Activated CD4-positive, alpha-beta T cell treated with anti-CD3 and anti-CD28 coated beads, Interleukin-2, Interleukin-6, amounts not matched to agents 100 ng/mL and 50 ng/mL, durations not matched to agents 16 hours and 8 hours (primary cell): ENCODE data around the gene ROR2.

Experiments used
- DNase-seq: peaks from one replicate; pipeline ENCODE4 v3.0.0-alpha.2; 2020

ROR2 gene

DNA sequence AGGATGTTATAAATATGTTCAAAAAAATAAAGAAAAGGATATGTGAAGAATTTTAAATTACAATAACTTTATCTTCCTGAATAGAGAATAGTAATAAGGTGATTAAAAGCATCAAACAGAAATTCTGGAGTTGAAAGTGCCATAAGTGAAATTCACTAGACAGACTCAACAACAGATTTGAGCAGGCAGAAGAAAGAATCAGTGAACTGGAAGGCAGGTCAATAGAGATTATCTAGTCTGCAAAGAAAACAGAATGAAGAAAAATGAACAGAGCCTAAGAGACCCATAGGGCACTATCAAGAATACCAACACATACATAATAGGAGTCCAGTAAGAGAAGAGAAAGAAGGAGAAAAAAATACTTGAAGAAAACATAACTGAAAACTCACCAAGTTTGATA, 162.1 kb downstream of the ROR2 start:
- no peak for DNase-seq

DNA sequence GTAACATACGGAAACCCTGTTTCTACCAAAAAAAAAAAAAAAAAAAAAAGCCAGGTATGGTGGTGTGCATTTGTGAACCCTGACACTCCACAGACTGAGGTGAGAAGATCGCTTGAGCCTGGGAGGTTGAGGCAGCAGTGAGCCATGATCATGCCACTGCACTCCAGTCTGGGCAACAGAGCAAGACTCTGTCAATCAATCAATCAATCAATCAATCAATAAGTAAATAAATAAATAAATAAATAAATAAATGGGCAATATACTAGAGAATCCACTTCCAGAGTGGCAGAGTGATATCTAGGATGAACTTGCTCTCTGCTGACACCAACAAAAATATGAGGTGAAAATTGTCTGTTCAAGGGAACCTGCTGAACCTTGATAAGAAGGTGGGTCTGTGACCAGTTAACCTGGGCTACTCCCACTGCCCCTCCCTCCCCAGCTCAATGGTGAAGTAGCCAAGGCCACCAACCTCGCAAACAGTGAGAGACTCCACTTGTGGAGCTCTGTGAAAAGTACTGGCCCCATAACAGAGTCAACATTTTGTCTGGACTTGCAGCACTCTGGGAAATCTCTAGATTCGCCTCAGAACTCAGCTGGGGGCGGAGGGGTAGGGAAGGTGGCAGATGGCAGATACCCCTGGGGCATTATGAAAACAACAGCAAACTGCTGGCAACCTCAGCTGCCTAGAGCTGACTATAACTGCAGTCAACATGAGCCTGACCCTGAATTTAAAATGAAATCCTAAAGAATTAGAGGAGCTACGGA, 163.7 kb downstream of the ROR2 start:
- DNase-seq: no peak

DNA sequence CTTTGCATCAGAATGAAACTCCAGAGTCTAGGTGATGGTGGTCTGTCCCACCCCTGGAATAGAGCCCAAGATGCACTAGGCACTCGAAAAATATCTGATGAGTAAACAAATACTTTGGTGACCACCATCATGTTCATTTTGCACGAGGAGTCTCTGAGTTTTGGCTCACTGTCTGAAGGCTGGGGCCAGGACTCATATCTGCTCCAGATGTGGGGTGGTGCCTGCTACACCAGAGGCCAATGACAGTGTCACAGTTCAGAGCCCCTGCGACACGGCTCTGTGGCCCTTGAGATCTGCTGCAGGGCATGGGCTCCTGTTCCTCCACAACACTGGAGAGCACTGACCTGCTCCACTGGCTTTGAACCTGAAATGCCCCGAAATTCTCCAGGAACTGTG, 164.6 kb downstream of the ROR2 start:
- no peak for DNase-seq

DNA sequence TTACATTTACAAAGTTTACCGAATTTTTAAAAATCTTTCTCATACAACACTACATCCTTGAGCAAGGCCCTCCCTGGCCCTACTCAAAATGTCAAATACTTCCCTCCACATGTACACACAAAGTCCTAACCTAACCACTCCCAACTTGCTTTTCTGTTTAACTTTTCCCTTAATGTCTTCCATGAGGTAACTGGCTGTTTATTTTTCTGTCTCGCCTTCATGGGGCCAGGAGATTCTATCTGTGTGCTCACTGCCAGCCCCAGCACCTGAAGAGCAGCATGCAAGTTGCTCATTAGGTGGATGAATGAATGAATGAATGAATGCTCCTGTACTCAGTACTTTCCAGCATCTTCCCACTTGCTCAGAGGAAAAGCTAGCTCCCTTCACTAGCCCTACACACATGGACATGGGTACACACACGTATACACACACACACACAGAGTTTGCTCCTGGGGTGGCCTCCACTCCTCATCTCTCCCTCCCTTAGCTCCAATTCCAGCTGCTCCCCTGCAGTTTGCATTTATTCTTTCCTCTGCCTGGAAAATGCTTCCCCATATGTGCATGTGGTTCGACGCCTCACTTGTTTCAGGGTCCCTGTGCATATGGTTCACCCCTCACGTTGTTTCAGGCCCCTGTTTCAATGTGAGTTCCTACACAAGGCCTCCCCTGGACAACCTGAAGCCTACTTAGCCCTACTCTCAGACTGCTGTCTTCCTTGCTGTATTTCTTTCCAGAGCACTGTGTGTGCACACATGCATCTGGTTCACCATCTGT, 165.2 kb downstream of the ROR2 start:
- DNase-seq: no peak

DNA sequence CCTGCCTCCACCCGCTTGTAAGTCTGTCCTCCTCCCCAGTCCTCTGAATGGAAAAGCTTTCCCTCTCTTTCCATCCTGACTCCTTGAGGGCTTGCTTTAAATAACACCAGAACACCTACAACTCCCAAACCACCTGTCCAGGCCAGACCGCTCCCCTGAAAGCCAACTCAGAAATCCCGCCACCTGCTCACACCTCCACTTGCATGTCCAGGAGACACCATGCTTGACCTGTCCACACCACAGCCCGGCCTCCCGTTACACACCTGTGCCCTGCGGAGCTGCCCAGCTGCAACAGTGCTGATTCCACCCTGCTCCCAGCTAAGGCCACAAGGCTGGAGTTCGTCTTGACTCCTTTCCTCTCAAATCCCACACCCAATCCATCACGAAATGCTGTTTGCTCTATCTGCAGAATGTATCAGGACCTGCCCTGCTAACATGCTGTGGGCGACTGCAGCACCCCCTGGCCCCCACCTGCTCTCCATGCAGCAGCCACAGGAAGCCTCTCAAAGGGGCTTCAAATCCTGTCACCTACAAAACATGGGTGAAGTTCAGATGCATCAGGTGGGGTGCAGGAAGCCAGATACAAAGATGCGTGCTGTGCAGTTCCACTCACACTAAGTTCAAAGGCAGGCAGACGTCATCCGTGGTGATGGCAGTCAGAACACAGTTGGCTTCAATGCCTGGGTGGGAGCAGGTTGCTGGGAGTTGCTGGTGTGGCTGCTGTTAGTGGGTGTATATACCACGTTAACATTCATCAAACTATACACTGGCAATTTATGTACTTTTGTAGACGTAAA, 166.0 kb downstream of the ROR2 start:
- DNase-seq: no peak

DNA sequence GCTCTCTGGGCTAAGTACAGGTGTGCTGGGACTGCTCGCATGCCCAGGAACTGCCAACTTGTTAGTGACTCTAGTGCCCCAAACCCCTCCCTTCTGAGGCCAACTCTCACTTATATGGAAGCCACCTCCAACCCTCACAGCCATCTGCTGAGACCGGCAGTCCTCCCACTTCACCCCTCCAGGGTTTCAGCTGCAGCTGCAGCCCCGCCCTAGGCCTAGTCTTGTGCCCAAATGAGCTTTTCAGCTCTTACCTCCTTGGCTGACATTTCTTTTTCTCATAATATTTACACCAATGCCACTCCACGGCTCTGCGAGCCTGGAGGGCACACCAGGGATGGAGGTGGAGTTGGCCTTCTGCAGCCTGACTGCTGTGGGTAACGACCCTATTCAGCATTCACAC, 166.6 kb downstream of the ROR2 start:
- no peak for DNase-seq

DNA sequence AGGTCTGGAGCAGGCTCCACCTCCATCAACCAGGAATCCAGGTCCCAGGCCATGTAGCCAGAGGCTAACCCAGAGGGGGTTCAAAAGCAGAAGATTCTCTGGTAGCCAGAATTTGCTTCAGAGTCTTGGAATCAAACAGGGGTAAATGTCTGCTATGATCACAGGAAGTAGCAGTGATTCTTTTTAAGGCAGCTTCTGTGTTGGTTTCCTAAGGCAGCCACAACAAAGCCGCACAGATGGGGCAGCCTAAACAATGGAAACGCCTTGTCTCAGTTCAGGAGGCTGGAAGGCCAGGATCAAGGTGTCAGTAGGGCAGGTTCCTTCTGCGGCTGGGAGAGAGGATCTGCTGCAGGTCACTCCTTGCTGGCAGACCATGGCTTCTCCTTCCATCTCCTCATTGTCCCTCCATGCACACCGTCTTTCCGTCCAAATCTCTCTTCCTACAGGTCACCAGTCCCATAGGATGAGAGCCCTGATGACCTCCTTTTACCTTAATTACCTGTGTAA, 167.3 kb downstream of the ROR2 start:
- no peak for DNase-seq

DNA sequence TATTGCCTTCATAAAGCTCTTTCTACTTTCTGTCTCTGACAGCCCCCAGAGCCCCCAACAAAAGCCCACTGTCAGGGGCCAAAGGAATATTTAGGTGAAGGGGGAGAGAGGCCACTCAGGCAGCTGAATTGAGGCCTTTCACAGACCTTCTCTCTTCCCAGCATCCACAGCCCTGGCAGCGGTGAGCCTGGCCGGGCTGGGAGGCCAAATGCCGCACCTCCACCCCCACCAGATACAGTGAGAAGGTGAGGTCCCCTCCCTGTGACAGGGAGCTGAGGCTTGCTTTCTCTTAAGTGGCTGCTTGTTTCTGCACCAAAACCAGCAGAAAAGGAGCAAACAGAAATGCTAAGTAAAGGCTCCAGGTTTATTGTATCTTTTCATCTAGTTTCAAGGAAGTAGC, 168.1 kb downstream of the ROR2 start:
- no peak for DNase-seq

DNA sequence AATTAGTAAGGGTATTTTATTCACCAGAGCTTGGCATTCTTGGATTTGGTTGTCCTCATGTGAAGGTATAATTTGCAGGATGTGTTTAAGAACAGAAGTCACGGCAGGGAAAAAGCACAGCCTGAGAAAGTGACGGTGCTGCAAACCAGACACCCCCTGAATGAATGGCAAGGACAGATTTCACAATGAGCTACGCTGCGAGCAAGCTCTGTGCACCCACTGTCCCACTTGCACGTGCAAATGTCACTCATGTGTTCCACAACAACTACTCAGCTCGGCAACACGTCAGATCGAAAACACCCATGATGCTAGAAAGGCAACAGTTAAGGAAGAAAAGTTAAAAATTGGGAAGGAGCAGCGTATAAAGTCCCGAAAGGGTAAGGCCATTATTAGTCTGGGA, 168.9 kb downstream of the ROR2 start:
- no peak for DNase-seq

DNA sequence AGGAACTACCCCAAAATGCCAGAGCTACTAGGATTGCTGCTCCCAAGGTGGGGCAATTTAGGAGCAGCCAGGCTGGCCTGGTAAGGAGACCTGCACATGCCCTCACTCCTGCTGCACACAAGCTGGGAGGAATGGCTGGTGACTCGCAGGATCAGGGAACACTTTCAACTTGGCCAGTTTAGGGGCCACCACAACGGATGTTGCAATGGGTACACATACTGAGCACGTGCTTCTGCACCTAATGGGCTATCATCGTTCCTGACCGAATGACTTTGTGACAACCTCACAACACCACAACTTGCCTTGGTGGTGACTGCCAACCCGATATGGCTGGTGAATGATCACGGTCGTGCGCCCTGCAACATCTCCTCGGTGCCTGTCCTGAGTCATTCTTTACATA, 172.0 kb downstream of the ROR2 start:
- no peak for DNase-seq

DNA sequence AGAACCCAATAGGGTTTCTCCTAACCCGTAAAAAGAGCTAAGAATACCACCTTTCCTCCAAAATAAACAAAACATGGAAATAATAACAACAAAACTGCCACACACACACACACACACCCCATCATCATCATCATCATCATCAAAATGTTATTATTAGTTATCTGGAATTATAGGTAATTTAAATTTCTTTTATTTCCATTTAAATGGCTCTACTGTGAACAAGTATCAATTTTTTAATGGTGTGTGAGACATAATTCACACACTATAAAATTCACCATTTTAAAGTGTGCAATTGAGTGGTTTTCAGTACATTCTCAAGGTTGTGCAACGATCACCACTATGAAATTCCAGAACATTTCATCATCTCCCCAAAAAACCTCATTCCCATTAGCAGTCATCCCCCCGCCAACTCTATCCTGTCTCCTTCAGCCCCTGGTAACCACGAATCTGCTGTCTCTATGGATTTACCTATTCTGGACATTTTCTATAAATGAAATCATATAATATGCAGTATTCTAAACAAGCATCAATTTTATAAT, 172.7 kb downstream of the ROR2 start:
- no peak for DNase-seq

DNA sequence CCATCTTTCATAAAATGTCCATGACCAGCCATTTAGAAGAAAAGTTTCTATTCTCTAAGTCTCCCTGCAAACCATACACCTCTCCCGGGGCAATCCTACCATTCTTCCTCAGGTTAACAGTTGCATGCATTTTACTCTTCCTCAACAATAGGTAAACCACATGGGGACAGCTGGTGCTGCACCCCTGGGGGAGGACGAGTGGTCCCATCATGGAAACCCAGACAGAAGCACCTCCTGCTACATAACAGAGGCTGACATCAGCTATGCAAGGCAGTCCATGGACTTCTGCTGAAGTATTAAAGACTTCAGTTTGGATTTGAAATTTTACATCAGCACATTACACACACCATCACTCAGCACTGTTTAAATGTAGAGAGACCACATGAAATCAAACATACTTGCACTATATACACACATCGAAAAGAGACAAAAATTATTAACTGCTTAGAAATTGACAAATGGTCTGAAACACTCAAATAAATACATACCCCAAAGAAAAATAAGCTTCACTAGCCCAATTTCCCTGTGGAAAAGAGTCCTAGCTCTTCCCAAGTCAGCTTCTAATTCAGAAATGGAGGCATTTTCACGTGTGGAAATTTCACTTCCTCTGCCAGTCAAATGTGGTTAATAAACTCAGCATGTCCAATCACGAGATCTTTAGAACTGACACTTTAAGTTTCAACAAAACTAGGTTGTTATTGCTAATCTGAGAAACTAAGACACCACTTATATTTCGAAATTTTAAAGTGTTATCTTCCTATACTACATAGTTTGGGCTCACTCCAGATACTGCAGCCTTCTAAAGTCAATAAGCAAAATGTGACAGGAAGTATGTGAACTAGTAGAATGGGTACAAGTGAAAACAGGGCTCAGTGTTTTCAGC, 173.4 kb downstream of the ROR2 start:
- no peak for DNase-seq

DNA sequence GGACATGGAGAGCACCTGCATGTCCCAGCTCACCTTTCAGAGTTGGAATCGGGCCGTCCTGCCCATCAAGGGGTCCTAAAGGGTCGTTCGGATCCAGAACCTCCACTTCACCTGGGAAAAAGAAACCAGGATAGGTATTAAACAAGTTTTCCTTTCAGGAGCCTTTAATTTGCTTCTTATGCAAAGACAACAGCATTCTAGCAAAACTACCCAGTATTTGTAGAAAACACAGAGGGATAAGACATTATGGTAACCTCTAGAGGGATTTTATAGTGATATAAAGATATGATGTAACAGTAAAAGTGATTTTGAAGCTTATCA, 174.4 kb downstream of the ROR2 start:
- no peak for DNase-seq

DNA sequence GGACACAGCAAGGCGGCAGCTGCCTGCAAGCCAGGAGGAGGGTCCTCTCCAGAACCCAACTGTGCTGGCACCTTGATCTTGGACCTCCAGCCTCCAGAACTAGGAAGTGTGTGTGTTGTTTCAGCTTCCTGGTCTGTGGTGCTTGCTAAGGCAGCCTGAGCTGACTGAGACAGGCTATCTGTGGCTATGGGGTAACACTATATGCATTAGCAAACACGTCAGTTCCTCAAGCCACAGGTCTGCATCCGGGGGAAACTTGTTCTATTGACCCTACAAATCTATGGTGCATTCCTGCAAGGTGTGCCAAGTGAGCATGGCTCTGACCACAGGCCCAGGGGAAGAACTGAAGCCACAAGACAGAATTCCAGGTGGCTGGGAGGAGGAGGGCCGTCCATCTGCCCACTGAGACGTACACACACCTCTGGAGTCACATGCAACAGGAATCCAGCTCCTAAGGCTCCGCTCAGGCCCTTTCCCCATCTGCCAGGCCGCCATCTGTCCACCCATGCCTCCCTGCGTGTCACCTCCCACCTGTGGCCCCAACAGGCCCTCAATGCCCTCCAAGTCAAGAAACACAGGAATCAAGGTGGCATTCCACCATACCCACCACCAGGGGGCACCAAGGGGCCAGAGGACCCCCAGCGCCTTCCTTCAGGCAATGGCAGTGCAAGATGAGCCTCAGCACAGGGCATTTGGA, 174.9 kb downstream of the ROR2 start:
- peak; percentile 76 for DNase-seq

DNA sequence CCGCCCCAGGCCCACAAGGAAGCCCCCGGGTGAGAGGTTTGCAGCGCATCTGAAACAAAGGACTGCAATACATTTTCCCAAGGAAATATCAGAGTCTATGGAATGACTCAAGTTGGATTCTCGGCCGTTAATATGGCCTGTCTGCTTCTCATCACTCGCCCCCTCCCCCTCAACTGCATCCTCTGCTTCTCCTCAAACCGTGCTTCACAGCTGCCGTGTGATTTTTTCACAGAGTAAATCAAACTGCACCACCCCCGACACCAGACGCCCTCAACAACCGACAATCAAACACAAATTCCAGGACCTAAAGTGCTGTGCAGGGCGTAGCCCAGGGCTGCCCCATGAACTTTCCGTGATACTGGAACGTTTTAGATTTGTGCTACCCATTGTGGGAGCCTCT, 176.9 kb downstream of the ROR2 start:
- DNase-seq: no peak

DNA sequence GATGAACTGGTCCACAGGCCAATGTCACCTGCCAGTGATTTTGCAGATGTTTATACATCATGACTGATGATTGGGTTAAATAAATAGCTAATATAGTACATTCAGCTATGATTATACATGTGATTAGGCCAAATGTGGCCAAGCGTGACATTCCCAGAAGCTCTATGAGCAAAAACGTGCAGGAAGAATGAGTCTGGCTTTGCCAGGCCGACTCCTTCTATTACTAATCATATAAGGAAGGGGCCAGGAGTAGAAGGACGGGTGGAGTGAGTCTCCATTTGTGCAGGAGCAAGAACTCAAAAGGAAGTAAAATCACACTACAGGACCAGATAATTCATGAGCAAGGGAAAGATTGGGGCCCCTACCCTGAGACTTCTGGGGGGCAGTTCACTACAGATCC, 178.2 kb downstream of the ROR2 start:
- DNase-seq: no peak

DNA sequence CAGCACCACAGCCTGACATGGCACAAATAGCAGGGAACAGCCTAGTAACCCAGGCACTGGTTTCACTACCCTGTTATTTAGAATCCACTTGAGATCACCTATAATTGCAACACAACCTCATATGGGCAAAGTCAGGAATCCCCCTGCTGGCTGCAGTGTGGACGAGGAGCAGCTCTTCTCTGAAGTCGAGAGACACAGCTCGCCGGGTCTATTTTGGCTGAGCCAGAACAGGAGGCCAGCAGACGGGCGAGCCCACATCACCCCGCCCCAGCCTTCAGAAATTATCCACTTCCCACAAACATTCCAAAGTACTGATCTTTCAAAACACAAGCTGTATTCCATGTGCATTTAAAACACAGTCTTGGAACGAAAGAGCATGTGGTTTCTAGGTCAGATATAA, 179.0 kb downstream of the ROR2 start:
- DNase-seq: no peak

DNA sequence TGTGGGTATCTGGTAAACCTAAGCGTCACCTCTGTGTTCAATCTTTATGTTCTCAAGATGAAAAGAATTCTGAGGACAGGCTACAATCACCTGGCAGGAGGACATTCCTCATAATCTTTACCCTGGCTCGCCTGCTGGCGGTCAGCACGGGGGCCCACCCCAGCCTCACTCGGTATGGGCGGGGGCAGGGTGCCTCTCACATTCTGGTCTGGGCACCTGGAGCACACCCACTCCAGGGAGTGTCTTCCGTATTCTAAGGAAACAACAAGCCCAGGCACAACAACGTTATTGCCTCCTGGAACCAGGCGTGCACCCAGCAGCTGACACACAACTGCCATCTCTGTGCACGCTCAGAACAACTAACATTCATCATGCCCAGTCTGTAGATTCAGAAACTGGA, 179.8 kb downstream of the ROR2 start:
- DNase-seq: no peak

DNA sequence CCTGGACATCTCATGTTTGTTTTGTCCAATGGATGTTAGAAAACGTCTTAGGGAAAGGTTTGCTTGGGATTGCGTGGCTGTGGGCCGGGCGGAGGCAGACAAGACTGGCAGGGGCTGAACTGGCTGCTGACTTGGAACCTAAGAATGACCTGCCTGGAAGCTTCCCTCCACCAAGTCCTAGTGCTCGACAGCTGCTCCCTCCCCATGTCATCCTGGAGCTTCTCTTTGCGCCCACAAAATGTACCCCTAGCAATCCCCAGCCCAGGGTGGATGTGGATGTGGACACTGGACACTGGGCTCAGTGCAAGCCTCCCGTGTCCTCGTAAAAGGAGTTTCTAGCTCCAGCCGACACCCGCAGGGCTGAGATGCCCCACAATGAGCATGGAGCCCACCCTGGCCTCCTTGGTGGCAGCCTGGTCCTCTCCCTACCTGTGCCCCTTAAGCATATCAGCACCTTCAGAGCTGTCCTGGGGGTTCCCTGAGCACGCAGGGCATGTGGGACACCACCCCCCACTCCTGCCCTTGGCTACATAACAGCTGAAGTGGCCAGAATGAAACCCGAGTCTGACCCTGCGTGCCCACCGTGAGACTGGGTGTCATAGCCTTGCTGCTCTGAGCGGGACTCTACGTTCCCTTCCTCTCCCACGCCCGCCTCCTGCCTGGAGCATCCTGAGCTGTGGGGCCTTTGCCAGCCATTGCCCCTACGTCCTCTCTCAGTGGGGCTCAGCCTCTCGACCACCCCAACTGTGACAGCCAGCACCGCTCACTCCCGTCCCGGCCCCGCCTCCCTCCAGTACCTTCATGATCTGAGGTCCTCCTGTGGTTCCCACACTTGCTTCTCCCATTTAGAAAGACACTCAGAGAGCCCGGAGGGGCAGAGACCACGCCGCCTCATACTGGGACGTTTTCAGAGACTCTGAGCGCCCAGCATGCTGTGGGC, 180.8 kb downstream of the ROR2 start:
- DNase-seq: no peak

DNA sequence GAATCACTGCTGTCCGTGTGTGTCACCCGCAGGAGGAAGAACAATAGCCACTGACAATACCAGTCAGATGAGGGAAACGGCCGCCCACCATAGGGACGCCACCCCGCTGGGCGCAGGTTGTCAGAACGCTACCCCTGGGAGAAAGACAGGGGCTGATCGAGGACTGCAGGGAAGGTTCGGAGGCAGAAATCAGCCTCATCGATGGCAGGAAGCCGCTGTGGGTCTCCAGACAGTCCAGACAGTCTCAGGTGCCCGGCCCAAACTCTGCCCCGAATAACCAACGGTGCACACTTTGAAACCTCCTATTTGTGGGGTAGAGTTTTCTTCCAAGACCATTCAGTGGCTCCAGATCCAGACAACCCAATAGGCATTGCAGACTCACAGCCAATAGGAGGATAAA, 181.5 kb downstream of the ROR2 start:
- DNase-seq: no peak
